Right lung (tissue), 5 donors: Measurements from ENCODE around the gene RNF149. TPM values are rescaled to one million over a fixed set of nuclear protein-coding genes. Genes with fewer than 3 reads are reported as not detected.

Experiments used
- DNase-seq, 2 donors: peaks; one replicate each; pipeline ENCODE4 v3.0.0-alpha.2; 2013
- polyA plus RNA-seq, 5 donors: library from polyadenylated mRNA; unstranded; fragments of 120-200 nt; gene quantifications; one replicate each; pipeline versions ENCODE4 v1.2.1 to v1.2.3, GENCODE V29; 2013; ENCODE audit warnings: inconsistent platforms in 1 of 5, low replicate concordance in 1 of 5; ENCODE audit not compliant: insufficient read length in 5 of 5, insufficient read depth in 1 of 5

RNF149 gene
- polyA plus RNA-seq, 5 donors: 48.9 to 69.0 (median 57.9) TPM

GRCh38 chr2:101231937-101232730, 76.4 kb downstream of the RNF149 start:
- DNase-seq: no peak

- no peak for DNase-seq
Measured at GRCh38 chr2:101231240-101231639, 77.3 kb downstream of the RNF149 start.

DNA sequence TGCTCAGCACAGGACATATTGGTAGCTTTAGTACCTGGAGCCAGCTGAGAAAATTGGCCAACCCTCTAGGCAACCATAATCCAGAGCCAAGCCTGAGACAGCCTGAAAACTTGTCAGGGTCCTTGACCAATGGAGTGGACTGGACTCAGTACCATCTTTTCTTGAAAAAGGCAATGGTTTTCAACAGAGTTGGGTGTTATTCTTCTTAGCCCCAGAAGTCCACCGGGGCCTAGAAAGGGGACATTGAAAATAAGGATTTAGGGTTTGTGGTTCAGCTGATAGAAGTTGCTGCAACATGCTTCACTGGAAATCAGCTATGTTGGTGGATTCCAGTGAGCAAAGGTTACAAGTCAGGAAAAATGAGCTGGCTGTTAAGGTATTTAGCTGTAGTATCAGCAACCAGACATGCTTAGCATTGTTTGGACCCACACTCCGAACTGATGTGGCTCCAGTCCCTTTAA, 77.9 kb downstream of the RNF149 start:
- no peak for DNase-seq

Other genes starting within 250 kb of the RNF149 start
- 10 to 100 TPM; 24.8 to 34.6 (median 27.4) TPM for gene TBC1D8, start 157.3 kb downstream of the RNF149 start, polyA plus RNA-seq
- 10 to 100 TPM; 44.5 to 52.9 (median 48.4) TPM for gene CNOT11, start 55.8 kb downstream of the RNF149 start, polyA plus RNA-seq
- under 1 TPM; 0.32 to 0.81 (median 0.46) TPM for gene CREG2, start 78.8 kb upstream of the RNF149 start, polyA plus RNA-seq
- 1 to 10 TPM in 2 of 5 donors, under 1 TPM in 3; 0.91 to 1.1 (median 0.94) TPM for gene RFX8, start 166.4 kb upstream of the RNF149 start, polyA plus RNA-seq